Activated CD4-positive, alpha-beta T cell treated with anti-CD3 and anti-CD28 coated beads, Interleukin-2, amount 10 ng/mL, durations not matched to agents 24 days and 14 days (primary cell): ENCODE data around the gene C21orf91. TPM values are rescaled to one million over a fixed set of nuclear protein-coding genes. Genes with fewer than 3 reads are reported as not detected.

ENCODE experiments used
- DNase-seq: peaks from one replicate; pipeline ENCODE4 v3.0.0; 2022
- H3K27ac Mint-ChIP-seq: one replicate; pipeline ENCODE4 v1.8.0; 2022; ENCODE audit warnings: mild to moderate bottlenecking, mixed read lengths
- H3K27me3 Mint-ChIP-seq: one replicate; pipeline ENCODE4 v1.8.0; 2022; ENCODE audit warnings: mixed read lengths
- H3K36me3 Mint-ChIP-seq: one replicate; pipeline ENCODE4 v1.8.0; 2022; ENCODE audit warnings: low read depth, mild to moderate bottlenecking, mixed read lengths
- H3K4me1 Mint-ChIP-seq: one replicate; pipeline ENCODE4 v1.8.0; 2021; ENCODE audit warnings: mixed read lengths
- H3K4me3 Mint-ChIP-seq: one replicate; pipeline ENCODE4 v1.8.0; 2022; ENCODE audit warnings: mild to moderate bottlenecking, moderate library complexity, mixed read lengths
- H3K9me3 Mint-ChIP-seq: one replicate; pipeline ENCODE4 v1.8.0; 2021; ENCODE audit warnings: mixed read lengths
- intact Hi-C: fragments of 100-400 bp; cut with micrococcal nuclease; formaldehyde crosslinking; loops from one replicate; pipeline ENCODE4 v1.15.1; 2023
- total RNA-seq: library from RNA; stranded (reverse); gene quantifications from 2 replicates; pipeline ENCODE4 v1.2.3, GENCODE V29; 2022

Gene C21orf91
- total RNA-seq, 1 donor from 2014 or later: 37.0 TPM

DNA sequence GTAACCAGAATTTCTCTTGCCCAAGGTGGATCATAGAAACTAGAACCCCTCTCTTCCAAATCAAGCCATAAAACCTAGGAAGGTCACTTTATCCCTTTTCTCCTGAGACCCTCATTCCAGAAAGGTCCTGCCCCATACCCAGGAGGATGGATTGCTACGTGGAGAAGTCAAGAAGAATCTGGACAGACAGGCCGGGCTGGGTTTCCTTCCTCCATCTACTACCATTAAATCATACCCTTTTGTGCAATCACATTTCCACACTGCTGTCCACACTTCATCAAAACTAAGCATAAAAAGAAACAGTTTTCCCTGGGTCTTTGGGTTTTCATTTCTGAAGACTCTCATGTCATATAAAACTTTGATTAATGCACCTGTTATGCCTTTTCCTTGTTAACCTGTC is 65.4 kb downstream of the C21orf91 start:
- Mint-ChIP-seq H3K4me3 (no peak overlapping the region), H3K36me3 (no peaks in the 10 kb centered on the region), H3K27me3 (peaks cover 2% of the 10 kb centered on the region), H3K27ac (no peak overlapping the region), H3K4me1 (no peaks in the 10 kb centered on the region), H3K9me3 (peaks cover 16% of the 10 kb centered on the region)
- intact Hi-C loops: no loop called here
- no peak for DNase-seq

GRCh38 chr21:17752171-17752570 is 67.0 kb downstream of the C21orf91 start:
- intact Hi-C loops: no loop called here
- H3K9me3 Mint-ChIP-seq: peaks cover 16% of the 10 kb centered on the region
- H3K27ac Mint-ChIP-seq: no peak overlapping the region

DNA sequence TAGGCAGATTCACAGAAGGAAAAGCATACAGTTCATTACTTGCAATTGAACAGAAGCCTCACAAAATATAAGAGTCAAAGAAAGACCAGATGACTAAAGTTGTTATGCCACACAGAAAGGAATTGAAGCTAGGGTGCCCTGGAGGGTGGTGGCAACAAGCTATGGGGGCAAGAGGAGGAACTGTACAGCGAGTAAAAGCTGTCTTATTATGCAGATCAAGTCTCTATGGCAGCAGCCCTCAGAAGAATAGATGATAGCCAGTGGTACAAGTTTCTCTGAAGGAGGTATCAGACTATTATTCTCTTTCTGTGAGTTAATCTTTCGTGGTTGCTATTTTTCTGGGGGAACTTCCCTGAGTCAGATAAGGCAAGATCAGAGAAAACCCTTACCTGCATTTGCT is 72.2 kb downstream of the C21orf91 start:
- H3K4me3 Mint-ChIP-seq: no peak overlapping the region
- H3K4me1 Mint-ChIP-seq: no peaks in the 10 kb centered on the region
- peaks cover 2% of the 10 kb centered on the region for H3K27me3 Mint-ChIP-seq
- no peak overlapping the region for H3K27ac Mint-ChIP-seq
- intact Hi-C loops: no loop called here
- DNase-seq: no peak
- H3K36me3 Mint-ChIP-seq: no peaks in the 10 kb centered on the region
- H3K9me3 Mint-ChIP-seq: peaks cover 17% of the 10 kb centered on the region

More at GRCh38 chr21:17752171-17752570, 67.0 kb downstream of the C21orf91 start:
- no peak for DNase-seq
- no peaks in the 10 kb centered on the region for H3K36me3 Mint-ChIP-seq
- no peaks in the 10 kb centered on the region for H3K4me1 Mint-ChIP-seq
- H3K4me3 Mint-ChIP-seq: no peak overlapping the region
- peaks cover 2% of the 10 kb centered on the region for H3K27me3 Mint-ChIP-seq

- Mint-ChIP-seq H3K27me3 (no peaks in the 10 kb centered on the region), H3K4me1 (peaks cover 2% of the 10 kb centered on the region), H3K9me3 (peaks cover 14% of the 10 kb centered on the region), H3K36me3 (no peaks in the 10 kb centered on the region), H3K27ac (no peak overlapping the region), H3K4me3 (no peak overlapping the region)
- DNase-seq: no peak
- intact Hi-C loops: no loop called here
Measured at GRCh38 chr21:17745086-17745485, 74.1 kb downstream of the C21orf91 start.

DNA sequence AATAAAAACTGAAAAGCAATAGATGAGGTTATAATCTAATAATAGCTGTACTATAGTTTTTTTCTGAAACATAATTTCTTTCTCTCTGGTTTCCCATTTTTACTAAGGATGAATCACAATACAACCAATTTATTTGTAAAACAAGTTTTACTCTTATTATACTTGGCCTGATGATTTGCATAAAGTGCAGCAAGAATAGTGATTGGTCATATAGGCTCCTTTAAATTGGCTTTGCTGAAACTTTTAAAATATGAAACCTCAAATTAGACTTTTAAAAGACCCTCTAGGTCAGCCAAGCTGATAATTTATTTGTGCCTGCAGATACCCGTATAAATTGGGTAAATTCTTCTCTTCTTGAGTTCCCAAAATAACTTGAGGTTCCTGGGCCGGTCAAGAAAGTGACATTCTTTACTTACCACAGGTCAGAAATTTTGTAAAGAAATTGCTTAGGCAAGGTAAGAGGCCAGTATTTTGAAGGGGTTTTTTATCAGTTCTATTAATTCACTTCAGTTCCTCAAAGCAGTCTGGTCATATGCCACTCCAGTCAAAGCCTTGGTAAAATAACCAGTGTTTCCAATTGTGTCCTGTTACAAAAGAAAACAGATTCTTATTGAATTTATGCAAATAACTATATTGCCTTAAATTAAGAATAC is 76.1 kb downstream of the C21orf91 start:
- Mint-ChIP-seq H3K36me3 (no peaks in the 10 kb centered on the region), H3K27ac (no peak overlapping the region), H3K9me3 (peaks cover 17% of the 10 kb centered on the region), H3K4me1 (peaks cover 2% of the 10 kb centered on the region), H3K4me3 (no peak overlapping the region), H3K27me3 (no peaks in the 10 kb centered on the region)
- DNase-seq: no peak
- intact Hi-C loops: no loop called here

DNA sequence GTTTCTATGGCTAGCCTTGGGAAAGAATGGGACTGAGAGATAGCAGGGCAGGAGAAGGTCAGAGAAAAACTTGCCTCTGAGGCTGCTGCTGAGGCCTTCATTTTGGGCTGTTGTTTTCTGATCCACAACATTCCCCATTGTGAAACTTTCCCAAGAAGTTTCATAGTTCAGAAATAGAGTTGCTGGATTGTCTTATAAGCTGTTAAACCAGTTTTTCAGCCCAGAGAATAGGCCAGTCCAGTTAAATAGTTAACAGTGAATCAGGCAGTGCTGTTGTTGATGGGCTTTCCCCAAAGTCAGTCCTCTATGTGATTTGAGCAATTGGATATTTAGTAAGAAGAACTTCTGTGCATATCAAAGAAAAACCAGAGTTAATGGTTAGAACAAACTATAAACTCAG is 77.0 kb downstream of the C21orf91 start:
- no peaks in the 10 kb centered on the region for H3K27me3 Mint-ChIP-seq
- no peak for DNase-seq
- intact Hi-C loops: no loop called here
- peaks cover 2% of the 10 kb centered on the region for H3K4me1 Mint-ChIP-seq
- peaks cover 1% of the 10 kb centered on the region for H3K36me3 Mint-ChIP-seq
- no peak overlapping the region for H3K27ac Mint-ChIP-seq
- H3K9me3 Mint-ChIP-seq: peaks cover 21% of the 10 kb centered on the region
- H3K4me3 Mint-ChIP-seq: no peak overlapping the region

Other genes starting within 250 kb of the C21orf91 start
- gene BTG3, start 206.5 kb downstream of the C21orf91 start, total RNA-seq: 74.4 and 80.5 TPM in 2 replicates